22Rv1 (cell line): ENCODE measurements around the gene PIP5KL1.

Experiments used
- H3K27ac ChIP-seq: fragments of 450-650 bp; 2 replicates; pipeline ENCODE4 v1.5.1; 2017
- ZFX ChIP-seq: fragments of 450-650 bp; IDR thresholded peaks from 2 replicates; pipeline ENCODE4 v1.6.1; 2017; ENCODE audit warnings: antibody characterized with exemption, borderline replicate concordance
- TF ChIP-seq, protein P1 (sequence below): fragments of 450-650 bp; IDR thresholded peaks from 2 replicates; pipeline ENCODE4 v1.5.1; 2017; ENCODE audit warnings: mild to moderate bottlenecking

PIP5KL1 gene

DNA sequence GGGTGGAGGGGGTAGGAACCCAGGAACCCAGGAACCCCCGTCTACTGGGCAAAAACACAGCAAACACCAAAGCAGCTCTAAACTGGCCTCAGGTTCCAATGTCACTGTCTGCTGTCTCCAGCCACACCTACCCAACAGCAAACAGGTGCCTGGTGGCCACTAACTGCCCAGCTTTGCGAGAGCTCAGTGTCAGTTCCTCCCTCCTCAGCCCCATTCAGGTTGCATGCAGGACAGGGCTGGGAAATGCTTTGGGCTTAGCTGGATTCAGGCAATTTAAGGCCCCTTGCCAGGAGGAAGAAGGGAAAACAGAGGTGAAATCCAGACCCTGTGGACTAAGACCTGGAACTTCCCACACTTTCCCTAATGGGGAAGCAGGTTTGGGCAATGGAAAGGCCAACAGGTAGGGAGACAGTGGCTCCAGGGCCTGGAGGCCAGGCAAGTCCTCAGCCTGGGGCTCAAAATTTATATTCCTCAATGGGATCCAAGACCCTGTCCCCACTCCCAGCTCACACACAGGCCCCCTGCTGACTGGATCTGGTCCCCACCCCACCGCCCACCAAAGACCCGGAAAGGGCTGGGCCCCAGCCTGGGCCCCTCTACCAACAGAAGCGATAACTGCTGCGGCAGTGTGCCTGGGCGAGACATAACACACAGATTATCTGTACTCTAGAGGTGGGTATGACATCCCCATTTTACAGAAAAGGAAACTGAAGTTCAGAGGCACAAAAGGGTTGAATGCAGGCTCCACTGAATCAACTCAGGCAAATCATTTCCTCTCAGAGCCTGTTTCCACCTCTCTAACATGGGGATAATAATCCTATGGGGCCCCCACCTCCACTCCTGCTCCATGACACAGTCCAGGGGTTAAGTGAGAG is 46.7 kb upstream of the PIP5KL1 start:
- H3K27ac ChIP-seq: no peak overlapping the region
- no peak for TF ChIP-seq ZFX
- TF ChIP-seq, protein P1, sequence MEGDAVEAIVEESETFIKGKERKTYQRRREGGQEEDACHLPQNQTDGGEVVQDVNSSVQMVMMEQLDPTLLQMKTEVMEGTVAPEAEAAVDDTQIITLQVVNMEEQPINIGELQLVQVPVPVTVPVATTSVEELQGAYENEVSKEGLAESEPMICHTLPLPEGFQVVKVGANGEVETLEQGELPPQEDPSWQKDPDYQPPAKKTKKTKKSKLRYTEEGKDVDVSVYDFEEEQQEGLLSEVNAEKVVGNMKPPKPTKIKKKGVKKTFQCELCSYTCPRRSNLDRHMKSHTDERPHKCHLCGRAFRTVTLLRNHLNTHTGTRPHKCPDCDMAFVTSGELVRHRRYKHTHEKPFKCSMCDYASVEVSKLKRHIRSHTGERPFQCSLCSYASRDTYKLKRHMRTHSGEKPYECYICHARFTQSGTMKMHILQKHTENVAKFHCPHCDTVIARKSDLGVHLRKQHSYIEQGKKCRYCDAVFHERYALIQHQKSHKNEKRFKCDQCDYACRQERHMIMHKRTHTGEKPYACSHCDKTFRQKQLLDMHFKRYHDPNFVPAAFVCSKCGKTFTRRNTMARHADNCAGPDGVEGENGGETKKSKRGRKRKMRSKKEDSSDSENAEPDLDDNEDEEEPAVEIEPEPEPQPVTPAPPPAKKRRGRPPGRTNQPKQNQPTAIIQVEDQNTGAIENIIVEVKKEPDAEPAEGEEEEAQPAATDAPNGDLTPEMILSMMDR: no peak

DNA sequence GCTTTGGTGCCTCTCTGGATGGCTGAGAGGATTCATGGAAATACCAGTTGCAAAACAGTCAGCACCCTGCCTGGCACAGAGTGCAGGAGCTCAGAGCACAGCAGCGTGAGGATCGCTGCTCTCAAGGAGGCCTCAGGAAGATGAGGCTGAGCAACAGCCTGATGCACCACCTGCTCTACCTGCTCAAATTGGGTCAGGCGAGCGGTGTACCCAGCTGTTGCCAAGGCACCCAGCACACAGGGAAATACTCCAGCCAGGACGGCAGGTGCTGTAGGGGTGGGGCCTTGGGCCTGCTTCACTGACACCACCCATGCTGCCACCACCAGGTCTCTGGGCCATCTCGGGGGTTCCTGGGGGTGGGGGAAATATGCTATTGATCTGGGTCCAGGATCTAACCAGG is 45.9 kb upstream of the PIP5KL1 start:
- TF ChIP-seq, protein P1: no peak
- TF ChIP-seq ZFX: no peak
- no peak overlapping the region for H3K27ac ChIP-seq

- TF ChIP-seq ZFX: no peak
- TF ChIP-seq, protein P1: no peak
- no peak overlapping the region for H3K27ac ChIP-seq
Measured at GRCh38 chr9:127975376-127976315, 45.1 kb upstream of the PIP5KL1 start.

DNA sequence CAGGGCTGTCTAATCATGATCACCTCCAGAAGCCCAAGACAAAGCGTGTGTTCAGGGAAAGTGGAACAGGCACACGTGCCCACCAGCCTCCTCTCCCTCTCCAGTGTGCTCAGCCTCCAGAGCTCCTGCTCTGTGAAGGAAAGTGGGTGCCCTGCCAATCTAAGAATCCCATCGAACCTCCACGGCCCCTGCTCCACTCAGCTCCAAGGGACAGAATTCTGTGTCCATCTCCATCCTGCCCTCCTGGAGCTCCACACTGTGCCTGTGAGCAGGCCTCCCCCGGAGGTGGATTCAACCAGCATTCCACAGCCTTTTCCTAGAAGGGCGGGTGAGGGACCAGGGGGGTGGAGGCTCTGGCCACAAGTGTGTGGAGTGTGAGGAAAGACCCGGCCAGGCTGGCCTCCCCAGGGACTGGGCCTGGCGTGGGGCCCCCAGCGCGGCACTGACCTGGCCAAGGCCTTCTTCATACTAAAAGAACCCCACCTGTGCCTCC is 44.2 kb upstream of the PIP5KL1 start:
- no peak for TF ChIP-seq ZFX
- TF ChIP-seq, protein P1: no peak
- H3K27ac ChIP-seq: no peak overlapping the region

DNA sequence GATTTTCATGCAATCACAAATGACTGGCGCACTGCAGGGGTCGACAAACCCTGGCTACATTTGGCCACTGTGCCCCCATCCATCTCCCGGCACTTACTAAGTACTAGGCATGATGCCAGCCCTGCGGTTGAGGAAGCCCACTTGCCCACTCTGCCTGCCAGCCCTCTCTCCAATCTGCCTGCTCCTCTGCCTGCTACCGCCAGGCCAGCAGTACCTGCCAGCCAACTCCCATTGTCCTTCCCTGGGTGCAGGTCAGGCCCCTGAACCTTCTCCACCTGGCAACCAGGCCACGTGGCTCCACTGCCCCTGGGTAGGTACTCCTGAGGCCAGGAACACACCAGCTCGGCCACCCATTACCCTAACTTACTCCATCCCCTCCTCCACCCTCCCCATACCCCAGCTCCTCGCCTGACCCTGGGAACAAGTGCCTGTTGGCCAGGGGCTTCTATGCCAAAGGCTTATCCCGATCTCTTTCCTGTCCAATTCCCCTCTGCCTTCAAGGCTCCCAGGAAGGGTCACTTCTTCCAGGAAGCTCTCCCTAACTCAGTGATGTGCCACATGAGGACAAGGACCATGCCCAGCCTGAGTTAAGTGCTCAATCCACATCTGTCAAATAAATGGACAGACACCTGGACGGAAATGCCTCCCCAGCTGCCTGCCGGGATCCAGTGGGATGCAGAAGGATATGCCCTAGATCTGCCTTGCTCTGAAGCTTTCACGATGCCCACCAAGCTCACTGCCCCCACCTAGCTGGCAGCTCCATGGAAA is 43.6 kb upstream of the PIP5KL1 start:
- TF ChIP-seq, protein P1: no peak
- no peak overlapping the region for H3K27ac ChIP-seq

DNA sequence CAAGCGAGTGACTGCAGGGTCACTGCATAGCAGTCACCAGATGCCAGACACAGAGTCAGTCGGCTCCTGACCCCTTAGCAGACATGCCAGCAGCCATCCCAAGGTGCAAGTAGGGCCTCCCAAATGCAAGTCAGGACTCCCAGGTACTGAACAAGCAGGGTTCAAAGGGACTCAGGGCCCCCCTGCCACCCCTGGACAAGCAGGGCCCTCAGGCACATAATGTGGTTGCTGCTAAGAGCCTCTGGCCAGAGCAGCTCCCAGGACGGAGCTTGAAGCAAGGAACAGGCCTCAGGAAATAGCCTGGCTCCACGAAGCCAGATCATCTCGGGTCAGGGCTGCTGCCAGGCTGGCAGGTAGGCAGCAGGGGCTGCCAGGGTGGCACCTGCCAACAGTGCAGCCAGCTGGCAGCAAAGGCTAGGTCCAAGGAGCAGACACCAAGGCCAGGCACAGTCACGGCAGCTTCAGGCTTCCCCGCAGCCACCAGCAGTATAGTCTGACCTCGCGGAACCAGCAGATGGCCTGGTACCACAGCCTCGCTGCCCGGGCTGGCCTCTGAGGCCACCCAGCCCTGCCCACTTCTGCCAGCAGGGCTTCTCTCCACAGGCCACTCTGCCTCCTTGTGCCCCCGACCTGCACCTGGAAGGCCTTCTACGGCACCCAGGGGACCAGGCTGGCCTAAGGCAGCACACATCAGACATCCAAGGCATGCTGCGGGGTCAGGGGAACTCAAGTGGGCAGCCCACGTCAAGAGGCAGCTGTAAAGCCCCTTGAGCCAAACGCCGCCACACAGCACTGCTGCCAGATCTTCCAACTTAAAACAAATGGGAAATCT is 42.8 kb upstream of the PIP5KL1 start:
- no peak overlapping the region for H3K27ac ChIP-seq

More for the DNA sequence above, 42.8 kb upstream of the PIP5KL1 start:
- TF ChIP-seq, protein P1: no peak
- no peak for TF ChIP-seq ZFX
